ENCODE measurements around the gene NOTCH1.
"Not testable (repeated sequence)": the region's sequence is repeated elsewhere in the genome, so short reads cannot be mapped to it uniquely, and the experiment has no call there.

NOTCH1 gene

GRCh38 chr9:136584401-136584932 is 38.6 kb upstream of the NOTCH1 start:
- no peak overlapping the region for H3K27ac Mint-ChIP-seq
- no peaks in the 10 kb centered on the region for H3K36me3 Mint-ChIP-seq
- H3K4me1 Mint-ChIP-seq: peaks cover 14% of the 10 kb centered on the region
- no peak overlapping the region for H3K4me3 Mint-ChIP-seq
- no peaks in the 10 kb centered on the region for H3K9me3 Mint-ChIP-seq
- CTCF ChIA-PET: no interaction called here
- DNase-seq: no peak
- H3K27me3 Mint-ChIP-seq: peaks cover 4% of the 10 kb centered on the region

- Mint-ChIP-seq H3K9me3 (no peaks in the 10 kb centered on the region), H3K4me3 (no peak overlapping the region), H3K27me3 (peaks cover 7% of the 10 kb centered on the region), H3K36me3 (no peaks in the 10 kb centered on the region), H3K4me1 (peaks cover 4% of the 10 kb centered on the region), H3K27ac (no peak overlapping the region)
- DNase-seq: no peak
- CTCF ChIA-PET: no interaction called here
Observed at GRCh38 chr9:136582977-136583735, 37.3 kb upstream of the NOTCH1 start.

GRCh38 chr9:136581614-136582447 is 36.0 kb upstream of the NOTCH1 start:
- peaks cover 7% of the 10 kb centered on the region for H3K27me3 Mint-ChIP-seq
- DNase-seq: no peak
- no peak overlapping the region for H3K27ac Mint-ChIP-seq
- peaks cover 2% of the 10 kb centered on the region for H3K4me1 Mint-ChIP-seq
- CTCF ChIA-PET: no interaction called here
- no peak overlapping the region for H3K4me3 Mint-ChIP-seq
- H3K36me3 Mint-ChIP-seq: no peaks in the 10 kb centered on the region
- no peaks in the 10 kb centered on the region for H3K9me3 Mint-ChIP-seq

- H3K27me3 Mint-ChIP-seq, CTCF ChIA-PET, H3K36me3 Mint-ChIP-seq, DNase-seq, H3K9me3 Mint-ChIP-seq, H3K4me1 Mint-ChIP-seq, H3K4me3 Mint-ChIP-seq: not testable (repeated sequence)
- H3K27ac Mint-ChIP-seq: peak overlapping the region; percentile 0
Observed at GRCh38 chr9:136579650-136580219, 33.9 kb upstream of the NOTCH1 start.

- H3K36me3 Mint-ChIP-seq: no peaks in the 10 kb centered on the region
- peak overlapping the region; percentile 64 for H3K27ac Mint-ChIP-seq
- peak; percentile 39 for DNase-seq
- H3K9me3 Mint-ChIP-seq: no peaks in the 10 kb centered on the region
- peaks cover 2% of the 10 kb centered on the region for H3K4me1 Mint-ChIP-seq
- CTCF ChIA-PET: interaction anchor here (0.6 to 1.0 kb wide), 2 partner anchors 51 to 93 kb away, joined by 3 to 4 read pairs; no protein-coding TSS in a partner anchor
- peaks cover 3% of the 10 kb centered on the region for H3K27me3 Mint-ChIP-seq
- H3K4me3 Mint-ChIP-seq: no peak overlapping the region
Observed at GRCh38 chr9:136578915-136579649, 33.2 kb upstream of the NOTCH1 start.

- DNase-seq: no peak
- Mint-ChIP-seq H3K27ac (peak overlapping the region; percentile 64), H3K4me3 (no peak overlapping the region), H3K9me3 (no peaks in the 10 kb centered on the region), H3K27me3 (peaks cover 3% of the 10 kb centered on the region), H3K36me3 (no peaks in the 10 kb centered on the region), H3K4me1 (peaks cover 2% of the 10 kb centered on the region)
- CTCF ChIA-PET: interaction anchor here (0.6 to 1.0 kb wide), 2 partner anchors 51 to 93 kb away, joined by 3 to 4 read pairs; no protein-coding TSS in a partner anchor
Observed at GRCh38 chr9:136578626-136578914, 32.7 kb upstream of the NOTCH1 start.

- no peak for DNase-seq
- H3K36me3 Mint-ChIP-seq: no peaks in the 10 kb centered on the region
- peaks cover 3% of the 10 kb centered on the region for H3K27me3 Mint-ChIP-seq
- no peak overlapping the region for H3K4me3 Mint-ChIP-seq
- no peaks in the 10 kb centered on the region for H3K9me3 Mint-ChIP-seq
- CTCF ChIA-PET: interaction anchor here (1.0 kb wide), 1 partner anchor 92 kb away, joined by 4 read pairs; no protein-coding TSS in a partner anchor
- H3K27ac Mint-ChIP-seq: no peak overlapping the region
- peaks cover 2% of the 10 kb centered on the region for H3K4me1 Mint-ChIP-seq
Observed at GRCh38 chr9:136577941-136578625, 32.2 kb upstream of the NOTCH1 start.

GRCh38 chr9:136576269-136576626 is 30.4 kb upstream of the NOTCH1 start:
- H3K4me3 Mint-ChIP-seq: no peak overlapping the region
- peaks cover 7% of the 10 kb centered on the region for H3K27me3 Mint-ChIP-seq
- no peak overlapping the region for H3K27ac Mint-ChIP-seq
- H3K9me3 Mint-ChIP-seq: no peaks in the 10 kb centered on the region
- CTCF ChIA-PET: no interaction called here
- DNase-seq: no peak
- H3K4me1 Mint-ChIP-seq: peaks cover 2% of the 10 kb centered on the region
- no peaks in the 10 kb centered on the region for H3K36me3 Mint-ChIP-seq

- CTCF ChIA-PET: no interaction called here
- Mint-ChIP-seq H3K27ac (no peak overlapping the region), H3K9me3 (no peaks in the 10 kb centered on the region)
Observed at GRCh38 chr9:136575626-136576268, 29.9 kb upstream of the NOTCH1 start.

GRCh38 chr9:136574606-136575005 is 28.8 kb upstream of the NOTCH1 start:
- H3K27me3 Mint-ChIP-seq, DNase-seq, H3K36me3 Mint-ChIP-seq, H3K4me1 Mint-ChIP-seq, CTCF ChIA-PET, H3K4me3 Mint-ChIP-seq, H3K9me3 Mint-ChIP-seq: not testable (repeated sequence)
- peak overlapping the region; percentile 6 for H3K27ac Mint-ChIP-seq

More at GRCh38 chr9:136575626-136576268, 29.9 kb upstream of the NOTCH1 start:
- Mint-ChIP-seq H3K27me3 (peaks cover 7% of the 10 kb centered on the region), H3K4me1 (peaks cover 2% of the 10 kb centered on the region), H3K4me3 (no peak overlapping the region), H3K36me3 (no peaks in the 10 kb centered on the region)
- DNase-seq: no peak

GRCh38 chr9:136572828-136573625 is 27.2 kb upstream of the NOTCH1 start:
- H3K36me3 Mint-ChIP-seq: no peaks in the 10 kb centered on the region
- H3K9me3 Mint-ChIP-seq: peaks cover 6% of the 10 kb centered on the region
- no peak overlapping the region for H3K4me3 Mint-ChIP-seq
- peak overlapping the region; percentile 34 for H3K27ac Mint-ChIP-seq
- H3K4me1 Mint-ChIP-seq: no peaks in the 10 kb centered on the region
- peaks cover 4% of the 10 kb centered on the region for H3K27me3 Mint-ChIP-seq
- CTCF ChIA-PET: no interaction called here
- no peak for DNase-seq

GRCh38 chr9:136572003-136572827 is 26.4 kb upstream of the NOTCH1 start:
- H3K27ac Mint-ChIP-seq: no peak overlapping the region
- CTCF ChIA-PET: interaction anchor here (1.2 kb wide), 1 partner anchor 10 kb away, joined by 3 read pairs; no protein-coding TSS in a partner anchor
- peaks cover 4% of the 10 kb centered on the region for H3K27me3 Mint-ChIP-seq
- no peak for DNase-seq
- no peak overlapping the region for H3K4me3 Mint-ChIP-seq
- no peaks in the 10 kb centered on the region for H3K4me1 Mint-ChIP-seq
- peaks cover 6% of the 10 kb centered on the region for H3K9me3 Mint-ChIP-seq
- no peaks in the 10 kb centered on the region for H3K36me3 Mint-ChIP-seq
